ENCODE data around the gene ADRA2A.

The ADRA2A gene

DNA sequence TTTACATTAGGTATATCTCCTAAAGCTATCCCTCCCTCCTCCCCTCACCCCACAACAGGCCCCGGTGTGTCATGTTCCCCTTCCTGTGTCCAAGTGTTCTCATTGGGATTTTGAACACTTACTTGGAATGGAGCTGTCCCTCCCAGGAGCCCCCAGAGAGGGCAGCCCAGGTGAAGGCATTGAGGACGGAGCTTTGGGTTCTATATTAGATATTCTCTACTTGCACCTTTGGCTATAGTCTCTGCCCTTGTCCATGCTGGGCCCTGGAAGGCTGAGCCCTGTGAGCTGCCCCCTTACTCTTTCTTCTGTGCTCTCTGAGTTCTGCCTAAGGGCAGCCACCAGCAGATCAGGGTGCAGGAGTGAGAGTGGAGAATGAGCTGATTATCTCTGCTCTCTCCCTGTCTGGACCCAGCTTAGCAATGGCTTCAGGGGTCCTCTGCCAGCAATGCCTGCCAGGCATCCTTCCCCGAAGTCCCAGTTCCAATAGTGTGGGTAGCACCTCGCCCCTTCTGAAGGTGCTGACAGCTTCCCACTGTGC lies 11.2 kb downstream of the ADRA2A start:
- Histone ChIP-seq H3K9ac (no peak overlapping the region), H3K36me3 (no peaks in the 10 kb centered on the region), H4K20me1 (no peaks in the 10 kb centered on the region), H3K27me3 (no peaks in the 10 kb centered on the region), H3K4me1 (peaks cover 0 to 8% (median 5%) of the 10 kb centered on the region in 10 experiments; a peak in 8 of 20 replicates), H3K4me3 (no peak overlapping the region), H3K4me2 (no peak overlapping the region), H3K9me3 (replicated peaks in 1 of 11) (no peaks in the 10 kb centered on the region), H3K27ac (no peak overlapping the region)
- no peak for TF ChIP-seq Cebpa-rat (IDR thresholded peaks at IDR 0.05)

DNA sequence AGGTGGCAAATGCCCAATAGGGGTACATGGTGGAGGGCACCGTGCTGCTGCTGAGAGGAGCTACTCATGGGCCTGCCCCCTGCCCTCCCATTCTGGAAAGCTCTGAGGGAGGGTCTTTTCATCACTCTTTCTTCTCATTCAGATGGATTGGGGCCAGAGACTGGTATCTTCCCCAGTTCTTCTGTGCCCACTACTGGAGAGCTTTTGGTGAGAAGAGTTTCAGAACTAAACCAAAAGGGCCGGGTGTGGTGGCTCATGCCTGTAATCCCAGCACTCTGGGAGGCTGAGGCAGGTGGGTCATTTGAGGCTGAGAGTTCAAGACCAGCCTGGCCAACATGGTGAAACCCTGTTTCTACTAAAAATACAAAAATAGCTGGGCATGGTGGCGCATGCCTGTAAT lies 12.5 kb downstream of the ADRA2A start:
- H3K4me2 ChIP-seq = no peak overlapping the region
- no peak overlapping the region for H3K27ac ChIP-seq
- no peaks in the 10 kb centered on the region for H4K20me1 ChIP-seq
- no peaks in the 10 kb centered on the region for H3K27me3 ChIP-seq
- H3K9me3 ChIP-seq (replicated peaks in 1 of 11) = no peaks in the 10 kb centered on the region
- TF ChIP-seq Cebpa-rat (IDR thresholded peaks at IDR 0.05) = no peak
- peaks cover 0 to 19% (median 5%) of the 10 kb centered on the region in 10 experiments; a peak in 8 of 20 replicates for H3K4me1 ChIP-seq
- no peaks in the 10 kb centered on the region for H3K36me3 ChIP-seq
- H3K4me3 ChIP-seq = no peak overlapping the region
- no peak overlapping the region for H3K9ac ChIP-seq

DNA sequence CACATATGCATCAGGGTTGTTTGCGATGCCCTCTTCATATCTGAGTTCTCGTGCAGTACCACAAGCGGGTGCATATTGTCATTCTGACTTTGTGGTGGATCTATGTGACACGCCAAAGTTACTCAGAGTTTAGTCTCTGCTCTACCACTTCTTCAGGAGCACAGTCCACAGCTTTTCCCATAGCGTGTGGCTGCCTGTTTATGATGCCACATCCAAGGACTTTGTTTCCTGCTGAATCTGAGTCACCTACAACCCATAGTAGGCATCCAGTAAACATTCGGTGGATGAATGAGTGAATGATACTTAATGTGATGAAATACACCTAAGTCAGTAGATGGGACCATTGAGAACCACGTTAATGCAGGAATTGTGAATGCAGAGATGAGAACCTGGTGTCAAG lies 15.0 kb downstream of the ADRA2A start:
- H3K4me3 ChIP-seq = no peak overlapping the region
- no peak overlapping the region for H3K27ac ChIP-seq
- no peaks in the 10 kb centered on the region for H3K27me3 ChIP-seq
- no peak overlapping the region for H3K4me2 ChIP-seq
- no peaks in the 10 kb centered on the region for H3K36me3 ChIP-seq
- no peak overlapping the region for H3K9ac ChIP-seq
- peaks cover 0 to 15% (median under 1%) of the 10 kb centered on the region in 10 experiments; a peak in 8 of 20 replicates for H3K4me1 ChIP-seq
- H3K9me3 ChIP-seq (replicated peaks in 1 of 11) = no peaks in the 10 kb centered on the region
- H4K20me1 ChIP-seq = no peaks in the 10 kb centered on the region
- TF ChIP-seq Cebpa-rat (IDR thresholded peaks at IDR 0.05) = no peak

DNA sequence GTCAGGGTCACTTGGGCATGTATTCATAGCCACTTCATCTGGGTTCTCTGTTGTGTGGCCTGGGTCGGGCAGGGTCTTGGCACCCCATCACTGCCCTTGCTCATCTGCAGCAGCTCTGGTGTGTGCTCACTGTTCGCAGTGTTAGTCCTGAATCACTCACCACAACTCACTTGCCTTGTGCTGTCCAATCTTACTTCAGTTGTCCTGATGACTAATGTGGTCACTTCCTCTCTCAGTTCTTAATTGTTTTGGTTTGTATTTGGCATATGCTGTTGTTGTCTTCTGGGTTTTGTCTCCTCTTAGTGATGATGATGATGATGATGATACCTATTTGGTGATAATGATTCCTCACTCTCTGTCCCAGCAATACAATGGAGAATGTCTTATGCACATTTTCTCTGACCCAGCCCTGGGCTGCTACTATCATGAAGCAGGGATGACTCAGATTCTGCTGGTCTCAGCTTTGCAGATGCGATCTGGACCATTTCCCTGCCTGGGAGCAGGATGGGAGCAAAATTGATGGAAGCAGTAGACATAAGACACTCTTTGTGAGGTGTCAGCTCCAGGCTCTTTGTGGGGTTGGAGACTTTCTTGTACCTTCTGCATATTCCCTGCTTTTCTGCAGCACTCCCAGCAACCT lies 17.0 kb downstream of the ADRA2A start:
- Histone ChIP-seq H3K4me1 (peaks cover 0 to 12% (median 0%) of the 10 kb centered on the region in 10 experiments; a peak in 6 of 20 replicates), H3K36me3 (no peaks in the 10 kb centered on the region), H3K4me2 (peak overlapping the region in 2 of 11 experiments; percentile 35 to 37; a peak in 5 of 22 replicates), H3K27ac (no peak overlapping the region), H4K20me1 (no peaks in the 10 kb centered on the region), H3K27me3 (no peaks in the 10 kb centered on the region), H3K9ac (no peak overlapping the region), H3K9me3 (replicated peaks in 1 of 11) (no peaks in the 10 kb centered on the region), H3K4me3 (no peak overlapping the region)
- no peak for TF ChIP-seq Cebpa-rat (IDR thresholded peaks at IDR 0.05)

DNA sequence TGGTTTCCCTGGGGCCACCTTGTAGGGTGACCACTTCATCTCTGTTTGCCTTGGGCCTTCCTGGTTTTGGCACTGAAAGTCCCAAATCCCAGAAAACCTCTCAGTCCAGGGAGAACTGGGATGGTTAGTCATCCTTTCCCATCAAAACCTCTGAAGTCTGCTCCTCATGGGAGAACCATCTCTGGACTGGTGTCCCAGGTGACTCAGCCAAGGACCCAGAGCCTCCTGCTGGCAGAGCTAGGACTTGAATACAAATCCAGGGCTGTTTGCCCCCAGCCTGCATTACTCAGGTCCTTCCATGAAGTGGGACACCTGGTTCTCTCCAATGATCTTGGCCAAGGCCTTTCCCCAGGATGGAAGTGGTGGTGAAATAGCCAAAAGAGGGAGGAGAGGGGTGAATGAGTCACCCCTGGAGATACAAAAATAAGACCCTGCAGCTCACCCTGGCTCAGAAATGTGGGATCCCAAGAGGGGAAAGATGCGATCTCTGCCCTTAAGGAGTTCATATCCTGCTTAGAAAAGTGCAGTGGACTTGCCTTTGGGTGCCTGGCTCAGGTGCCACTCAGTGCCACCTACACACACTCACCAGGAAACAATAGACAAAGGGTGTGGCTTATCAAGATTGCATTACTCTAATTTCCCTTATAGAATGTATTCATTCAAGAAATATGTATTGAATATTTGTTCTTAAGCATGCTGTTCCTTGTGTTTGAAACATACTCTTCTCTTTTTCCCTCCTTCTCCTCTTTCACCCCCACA lies 22.0 kb downstream of the ADRA2A start:
- Histone ChIP-seq H3K4me2 (no peak overlapping the region), H3K4me1 (peaks cover 0 to 5% (median 0%) of the 10 kb centered on the region in 10 experiments; a peak in 5 of 20 replicates), H3K4me3 (no peak overlapping the region), H3K36me3 (no peaks in the 10 kb centered on the region), H4K20me1 (no peaks in the 10 kb centered on the region), H3K27me3 (no peaks in the 10 kb centered on the region), H3K9me3 (replicated peaks in 1 of 11) (no peaks in the 10 kb centered on the region), H3K27ac (no peak overlapping the region), H3K9ac (no peak overlapping the region)
- TF ChIP-seq Cebpa-rat (IDR thresholded peaks at IDR 0.05) = no peak

DNA sequence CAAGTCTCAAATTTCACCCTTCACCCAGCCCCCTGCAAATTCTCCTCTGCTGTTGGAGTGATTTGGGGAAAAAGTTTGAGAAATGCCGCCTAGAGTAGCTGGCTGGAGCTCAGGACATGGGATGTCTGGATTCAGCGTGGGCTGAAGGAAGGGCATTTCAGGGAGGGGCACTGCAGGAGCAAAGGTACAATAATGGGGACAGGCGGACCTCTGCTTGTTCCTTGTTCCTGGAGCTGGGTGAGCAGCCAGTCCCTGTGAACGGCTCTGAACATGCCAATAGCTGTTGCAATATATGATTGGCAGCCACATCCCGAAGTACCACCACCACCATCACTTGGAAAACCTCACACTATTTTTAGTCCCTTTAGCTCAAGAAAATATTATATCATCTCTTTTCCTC lies 23.4 kb downstream of the ADRA2A start:
- Histone ChIP-seq H3K4me3 (no peak overlapping the region), H4K20me1 (no peaks in the 10 kb centered on the region), H3K27me3 (no peaks in the 10 kb centered on the region), H3K4me2 (no peak overlapping the region), H3K4me1 (no peaks in the 10 kb centered on the region), H3K36me3 (no peaks in the 10 kb centered on the region), H3K9me3 (replicated peaks in 1 of 11) (no peaks in the 10 kb centered on the region), H3K9ac (no peak overlapping the region), H3K27ac (no peak overlapping the region)
- TF ChIP-seq Cebpa-rat (IDR thresholded peaks at IDR 0.05) = no peak

DNA sequence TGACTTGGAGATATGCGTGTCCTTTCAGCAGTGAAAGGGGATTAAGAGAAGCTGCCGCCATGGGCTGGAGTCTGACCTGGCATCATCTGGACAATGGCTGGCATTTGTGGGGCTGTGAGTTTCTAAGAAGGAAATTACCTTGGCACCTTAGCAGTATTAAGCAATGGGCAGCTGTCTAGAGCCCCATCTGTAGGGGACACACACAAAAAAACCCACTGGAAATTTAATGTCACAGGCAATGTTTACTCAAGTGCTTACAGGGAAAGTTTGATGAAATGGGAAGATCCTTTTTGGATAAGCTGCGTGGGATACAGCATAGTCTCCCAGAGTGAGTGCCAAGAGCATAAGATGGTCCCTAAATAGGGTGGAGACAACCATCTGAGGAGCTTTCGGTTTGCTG lies 25.0 kb downstream of the ADRA2A start:
- Histone ChIP-seq H3K9me3 (replicated peaks in 1 of 11) (no peaks in the 10 kb centered on the region), H4K20me1 (no peaks in the 10 kb centered on the region), H3K27ac (no peak overlapping the region), H3K4me1 (no peaks in the 10 kb centered on the region), H3K9ac (no peak overlapping the region), H3K4me2 (no peak overlapping the region), H3K4me3 (no peak overlapping the region), H3K27me3 (no peaks in the 10 kb centered on the region), H3K36me3 (no peaks in the 10 kb centered on the region)
- no peak for TF ChIP-seq Cebpa-rat (IDR thresholded peaks at IDR 0.05)

DNA sequence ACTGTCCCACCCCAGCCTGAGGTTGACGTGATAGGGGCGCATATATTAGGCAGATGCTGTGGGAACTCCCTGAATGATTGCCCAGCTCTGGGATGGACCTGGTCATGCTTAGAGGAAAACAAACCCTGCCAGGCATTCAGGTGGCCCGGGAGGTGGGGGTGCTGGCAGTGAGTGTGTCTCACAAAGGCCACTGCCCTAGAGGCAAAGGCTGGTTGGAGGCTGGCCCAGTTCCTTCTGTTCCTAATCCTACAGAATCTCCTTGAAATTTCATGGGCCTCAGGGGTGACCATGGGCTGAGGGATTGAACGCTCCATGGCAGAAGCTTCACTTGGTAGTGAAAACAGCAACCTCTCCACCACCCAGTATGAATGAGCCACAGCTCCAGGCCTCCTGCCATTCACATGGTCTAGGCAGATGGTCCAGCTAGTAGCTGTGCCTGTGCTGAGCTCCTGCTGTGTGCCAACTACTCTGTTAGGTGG lies 25.6 kb downstream of the ADRA2A start:
- Histone ChIP-seq H3K4me3 (no peak overlapping the region), H3K27me3 (no peaks in the 10 kb centered on the region), H3K9me3 (replicated peaks in 1 of 11) (no peaks in the 10 kb centered on the region), H3K36me3 (no peaks in the 10 kb centered on the region), H4K20me1 (no peaks in the 10 kb centered on the region), H3K27ac (no peak overlapping the region), H3K4me2 (no peak overlapping the region), H3K9ac (no peak overlapping the region), H3K4me1 (no peaks in the 10 kb centered on the region)
- no peak for TF ChIP-seq Cebpa-rat (IDR thresholded peaks at IDR 0.05)

DNA sequence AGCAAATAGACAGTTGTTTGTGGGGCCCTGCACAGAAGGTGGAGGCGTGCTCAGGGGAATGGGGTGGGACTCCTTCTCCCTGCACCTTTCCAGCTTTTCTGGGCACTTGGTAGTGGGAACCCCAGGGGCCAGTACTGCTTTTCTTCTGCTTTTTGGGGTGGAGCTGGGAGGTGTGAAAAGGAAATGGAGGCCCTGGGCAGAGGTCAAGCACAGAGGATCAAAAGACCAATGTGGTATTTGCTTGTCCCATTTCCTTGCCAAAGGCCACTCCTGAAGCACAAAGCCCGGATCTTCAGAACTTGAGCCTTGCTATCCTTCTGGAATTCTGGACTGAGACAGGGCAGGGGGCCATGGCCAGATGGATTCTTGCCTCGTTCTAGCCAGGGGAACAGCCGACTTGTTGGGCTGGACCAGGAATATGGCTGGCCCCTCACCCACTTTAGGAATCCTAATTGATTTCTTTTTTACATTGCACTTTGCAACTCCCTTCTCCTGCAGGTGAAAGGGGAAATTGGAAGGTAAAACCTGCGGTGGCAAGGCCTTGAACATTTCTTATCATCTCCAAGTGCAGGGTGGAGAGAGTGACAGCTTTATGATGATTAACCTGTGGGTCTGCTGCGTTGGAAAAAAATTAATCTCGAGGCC lies 26.5 kb downstream of the ADRA2A start:
- Histone ChIP-seq H3K9me3 (replicated peaks in 1 of 11) (no peaks in the 10 kb centered on the region), H3K4me1 (no peaks in the 10 kb centered on the region), H3K9ac (no peak overlapping the region), H3K36me3 (no peaks in the 10 kb centered on the region), H4K20me1 (no peaks in the 10 kb centered on the region), H3K27ac (no peak overlapping the region), H3K4me3 (no peak overlapping the region), H3K27me3 (no peaks in the 10 kb centered on the region), H3K4me2 (no peak overlapping the region)
- TF ChIP-seq Cebpa-rat (IDR thresholded peaks at IDR 0.05) = no peak

Data from BLaER1 treated with 17β-estradiol and CSF1 and Interleukin-3, amounts not matched to agents 10 nM and 100 nM (cell line).